ENCODE measurements around the gene ZNF775. TPM values are rescaled to one million over a fixed set of nuclear protein-coding genes. Genes with fewer than 3 reads are reported as not detected.

Gene ZNF775
- total and polyA plus RNA-seq, 2 experiments from 2014 or later, result 34.3 to 40.1 TPM

DNA sequence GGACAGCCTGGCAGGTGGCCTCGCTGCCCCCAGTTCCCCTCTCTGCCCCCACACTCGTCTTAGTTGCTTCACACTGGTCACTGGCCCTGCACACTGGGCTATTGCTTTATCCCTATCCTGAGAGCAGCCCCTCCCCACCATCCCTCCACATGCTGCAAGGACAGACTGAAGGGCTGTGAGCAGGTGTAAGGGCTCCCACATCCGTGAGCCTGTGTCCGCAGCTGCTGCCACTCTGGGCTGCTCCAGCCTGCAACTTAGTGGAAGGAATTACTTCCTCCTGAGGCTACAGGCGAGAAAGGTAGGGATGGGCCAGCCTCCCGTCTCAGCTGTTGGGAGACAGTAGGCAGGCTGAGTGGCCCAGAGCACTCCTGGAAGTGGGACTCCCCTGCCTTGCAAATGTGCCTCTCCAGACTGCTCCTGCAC, 41.5 kb upstream of the ZNF775 start:
- Histone ChIP-seq H3K36me3 (no peaks in the 10 kb centered on the region), H3K4me1 (ENCODE audit: low read depth) (peaks cover 4% of the 10 kb centered on the region), H3K9me3 (ENCODE audit: low read depth) (no peaks in the 10 kb centered on the region), H3K27me3 (peaks cover 28% of the 10 kb centered on the region), H3K27ac (no peak overlapping the region), H3K4me3 (no peak overlapping the region)
- TF ChIP-seq, protein P1, sequence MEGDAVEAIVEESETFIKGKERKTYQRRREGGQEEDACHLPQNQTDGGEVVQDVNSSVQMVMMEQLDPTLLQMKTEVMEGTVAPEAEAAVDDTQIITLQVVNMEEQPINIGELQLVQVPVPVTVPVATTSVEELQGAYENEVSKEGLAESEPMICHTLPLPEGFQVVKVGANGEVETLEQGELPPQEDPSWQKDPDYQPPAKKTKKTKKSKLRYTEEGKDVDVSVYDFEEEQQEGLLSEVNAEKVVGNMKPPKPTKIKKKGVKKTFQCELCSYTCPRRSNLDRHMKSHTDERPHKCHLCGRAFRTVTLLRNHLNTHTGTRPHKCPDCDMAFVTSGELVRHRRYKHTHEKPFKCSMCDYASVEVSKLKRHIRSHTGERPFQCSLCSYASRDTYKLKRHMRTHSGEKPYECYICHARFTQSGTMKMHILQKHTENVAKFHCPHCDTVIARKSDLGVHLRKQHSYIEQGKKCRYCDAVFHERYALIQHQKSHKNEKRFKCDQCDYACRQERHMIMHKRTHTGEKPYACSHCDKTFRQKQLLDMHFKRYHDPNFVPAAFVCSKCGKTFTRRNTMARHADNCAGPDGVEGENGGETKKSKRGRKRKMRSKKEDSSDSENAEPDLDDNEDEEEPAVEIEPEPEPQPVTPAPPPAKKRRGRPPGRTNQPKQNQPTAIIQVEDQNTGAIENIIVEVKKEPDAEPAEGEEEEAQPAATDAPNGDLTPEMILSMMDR (IDR thresholded peaks at IDR 0.05; ENCODE audit: low read depth, low read length), result no peak
- no peak for DNase-seq (ENCODE audit: low read depth in 1 of 2, low spot score in 1 of 2)

DNA sequence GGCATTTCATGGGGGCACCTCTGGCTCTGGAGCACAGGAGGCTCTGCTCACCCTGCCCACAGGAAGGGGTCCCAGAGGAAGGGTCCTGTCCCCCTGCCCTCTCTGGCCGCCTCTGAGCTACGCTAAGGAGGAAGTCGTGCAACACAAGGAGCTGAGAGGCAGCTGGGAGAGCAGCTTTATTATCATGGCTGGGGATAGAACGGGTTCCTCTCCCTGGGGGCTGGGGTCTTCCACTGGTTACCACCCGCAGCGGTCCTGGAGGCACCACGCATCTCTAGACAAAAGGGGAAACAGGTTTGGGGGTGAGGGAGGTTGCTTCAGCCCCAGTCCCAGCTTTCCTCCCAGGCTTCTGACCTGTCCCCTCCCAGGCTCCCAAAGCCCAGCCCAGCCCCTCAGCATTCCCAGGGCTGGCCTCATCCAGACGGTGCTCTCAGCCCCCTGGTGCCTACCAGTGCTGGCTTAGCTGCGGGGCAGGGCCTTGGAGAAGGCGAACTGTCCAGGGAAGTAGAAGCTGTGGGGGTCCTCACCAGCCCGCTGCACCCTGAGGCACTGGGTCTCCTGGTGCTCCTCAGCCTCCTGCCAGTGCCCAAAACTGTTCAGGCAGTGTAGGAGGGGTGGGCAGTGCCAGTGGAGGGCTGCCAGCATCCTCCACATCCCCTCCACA, 40.8 kb upstream of the ZNF775 start:
- H3K27ac ChIP-seq, result no peak overlapping the region
- TF ChIP-seq, protein P1 (IDR thresholded peaks at IDR 0.05; ENCODE audit: low read depth, low read length), result no peak
- no peaks in the 10 kb centered on the region for H3K36me3 ChIP-seq
- no peak overlapping the region for H3K4me3 ChIP-seq
- peaks cover 34% of the 10 kb centered on the region for H3K27me3 ChIP-seq
- H3K9me3 ChIP-seq (ENCODE audit: low read depth), result no peaks in the 10 kb centered on the region
- no peak for DNase-seq (ENCODE audit: low read depth in 1 of 2, low spot score in 1 of 2)
- H3K4me1 ChIP-seq (ENCODE audit: low read depth), result peaks cover 4% of the 10 kb centered on the region

DNA sequence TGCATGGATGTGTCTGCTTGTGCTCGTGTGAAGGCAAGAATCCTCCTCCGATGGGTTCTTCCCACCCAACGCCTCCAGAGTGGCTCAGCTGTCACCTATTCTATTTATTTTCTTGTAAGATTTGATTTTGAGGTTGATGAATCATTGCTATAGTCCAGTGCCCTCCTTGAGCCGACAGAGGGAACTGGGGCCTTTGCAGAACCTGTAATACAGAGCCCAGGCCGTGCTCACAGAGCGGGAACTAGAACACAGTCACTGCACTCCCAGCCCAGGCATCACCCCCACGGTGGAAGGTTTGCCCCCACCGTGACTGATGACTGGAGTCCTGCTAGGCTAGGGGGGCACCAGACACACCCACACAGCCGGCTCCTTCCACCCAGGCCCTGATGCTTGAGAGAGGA, 39.7 kb upstream of the ZNF775 start:
- H3K36me3 ChIP-seq, result no peaks in the 10 kb centered on the region
- TF ChIP-seq, protein P1 (IDR thresholded peaks at IDR 0.05; ENCODE audit: low read depth, low read length), result no peak
- peaks cover 4% of the 10 kb centered on the region for H3K4me1 ChIP-seq (ENCODE audit: low read depth)
- no peak overlapping the region for H3K27ac ChIP-seq
- H3K4me3 ChIP-seq, result no peak overlapping the region
- peaks cover 42% of the 10 kb centered on the region for H3K27me3 ChIP-seq
- no peaks in the 10 kb centered on the region for H3K9me3 ChIP-seq (ENCODE audit: low read depth)
- DNase-seq (ENCODE audit: low read depth in 1 of 2, low spot score in 1 of 2), result no peak

DNA sequence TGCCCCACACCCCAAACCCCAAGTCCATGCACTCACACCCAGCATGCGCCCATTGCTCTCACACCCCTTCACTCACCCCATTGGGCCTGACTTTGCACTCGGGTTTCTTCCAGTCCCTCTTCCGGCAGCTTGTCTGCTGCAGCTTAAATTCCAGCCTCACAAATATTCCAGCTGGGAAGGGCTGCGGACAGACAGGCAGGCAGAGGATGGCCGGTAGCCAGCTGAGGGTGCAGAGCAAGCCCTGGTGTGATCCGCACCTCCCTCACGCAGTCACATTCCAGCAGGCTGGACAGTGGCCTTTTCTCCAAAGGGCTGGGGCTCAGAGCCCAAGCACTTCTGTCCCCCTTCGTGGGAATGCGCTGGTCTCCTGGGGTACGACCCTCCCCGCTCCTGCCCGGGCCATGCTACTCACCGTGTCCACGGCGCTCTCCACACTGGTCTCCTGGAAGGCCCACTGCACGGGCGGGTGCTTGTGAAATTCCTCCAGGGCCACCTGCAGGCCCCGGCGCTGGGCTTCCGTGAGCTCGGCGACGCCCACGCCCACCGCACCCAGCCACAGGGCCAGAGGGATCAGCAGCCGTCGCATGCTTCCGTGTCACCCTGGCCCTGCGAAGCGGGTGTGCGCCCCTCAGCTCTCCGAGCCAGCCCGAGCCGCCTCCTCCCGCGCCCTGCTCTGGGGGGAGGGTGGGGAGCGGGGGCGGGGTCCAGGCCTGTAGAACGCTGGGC, 38.9 kb upstream of the ZNF775 start:
- Histone ChIP-seq H3K4me1 (ENCODE audit: low read depth) (peaks cover 4% of the 10 kb centered on the region), H3K4me3 (no peak overlapping the region), H3K27me3 (peaks cover 42% of the 10 kb centered on the region), H3K9me3 (ENCODE audit: low read depth) (no peaks in the 10 kb centered on the region), H3K36me3 (no peaks in the 10 kb centered on the region), H3K27ac (no peak overlapping the region)
- peak; percentile 59 to 86 for DNase-seq (ENCODE audit: low read depth in 1 of 2, low spot score in 1 of 2)
- TF ChIP-seq, protein P1 (IDR thresholded peaks at IDR 0.05; ENCODE audit: low read depth, low read length), result no peak

DNA sequence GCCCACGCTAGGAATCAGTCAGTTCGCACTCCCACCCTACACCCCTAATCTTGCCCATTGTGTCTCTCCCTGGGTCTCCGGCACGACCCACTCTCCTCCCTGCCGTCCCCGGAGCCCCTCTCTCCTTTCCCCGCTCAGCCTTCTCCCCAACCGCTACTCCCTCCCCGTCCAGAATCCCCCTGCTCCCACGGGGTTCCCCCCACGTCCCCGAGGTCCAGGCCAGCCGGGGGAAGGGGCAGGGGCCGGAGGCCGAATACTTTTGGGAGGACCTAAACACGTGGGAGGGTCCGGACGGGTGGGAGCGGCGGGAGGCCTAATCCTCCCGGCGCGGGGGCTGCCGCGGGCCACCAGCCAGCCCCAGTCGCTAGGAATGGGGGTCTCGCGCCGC, 38.3 kb upstream of the ZNF775 start:
- H3K36me3 ChIP-seq, result no peaks in the 10 kb centered on the region

More for the DNA sequence above, 38.3 kb upstream of the ZNF775 start:
- Histone ChIP-seq H3K27ac (no peak overlapping the region), H3K4me3 (peak overlapping the region; percentile 0), H3K4me1 (ENCODE audit: low read depth) (peaks cover 4% of the 10 kb centered on the region), H3K9me3 (ENCODE audit: low read depth) (no peaks in the 10 kb centered on the region), H3K27me3 (peaks cover 42% of the 10 kb centered on the region)
- DNase-seq (ENCODE audit: low read depth in 1 of 2, low spot score in 1 of 2), result no peak
- TF ChIP-seq, protein P1 (IDR thresholded peaks at IDR 0.05; ENCODE audit: low read depth, low read length), result no peak

All from cardiac muscle cell (in vitro differentiated cells and primary cell).